Progenitor cell of endocrine pancreas (in vitro differentiated cells): ENCODE measurements around the gene PF4V1. TPM values are rescaled to one million over a fixed set of nuclear protein-coding genes. Genes with fewer than 3 reads are reported as not detected.

Experiments
- DNase-seq: peaks from one replicate; pipeline ENCODE4 v3.0.0; 2021; ENCODE audit warnings: low spot score; ENCODE audit not compliant: unreplicated experiment
- H3K27ac Mint-ChIP-seq: 2 replicates; pipeline ENCODE4 v1.8.0; 2021; ENCODE audit warnings: mild to moderate bottlenecking, moderate library complexity, mixed read lengths
- H3K27me3 Mint-ChIP-seq: 2 replicates; pipeline ENCODE4 v1.8.0; 2021; ENCODE audit warnings: mixed read lengths
- H3K36me3 Mint-ChIP-seq: 2 replicates; pipeline ENCODE4 v1.8.0; 2022; ENCODE audit warnings: mixed read lengths; ENCODE audit not compliant: insufficient read depth
- H3K4me1 Mint-ChIP-seq: 2 replicates; pipeline ENCODE4 v1.8.0; 2021; ENCODE audit warnings: low read depth, mixed read lengths
- H3K4me3 Mint-ChIP-seq: 2 replicates; pipeline ENCODE4 v1.8.0; 2021; ENCODE audit warnings: low read depth, mild to moderate bottlenecking, moderate library complexity, mixed read lengths
- H3K9me3 Mint-ChIP-seq: 2 replicates; pipeline ENCODE4 v1.8.0; 2021; ENCODE audit warnings: low read depth, mixed read lengths
- total RNA-seq: library from RNA; stranded (reverse); gene quantifications from 2 replicates; pipeline ENCODE4 v1.2.1, GENCODE V29; 2021
- TF ChIP-seq, protein P1 (sequence below): fragments of 200-600 bp; sonication (generic); IDR thresholded peaks from one replicate; pipeline ENCODE4 v1.5.0; 2021; ENCODE audit warnings: antibody characterized with exemption, mild to moderate bottlenecking; ENCODE audit not compliant: unreplicated experiment

Gene PF4V1
- total RNA-seq, 1 donor from 2014 or later, result not detected

GRCh38 chr4:73859614-73860088 lies 6.6 kb downstream of the PF4V1 start:
- Mint-ChIP-seq H3K9me3 (no peaks in the 10 kb centered on the region), H3K27me3 (peaks cover 3% of the 10 kb centered on the region), H3K4me1 (peaks cover 10% of the 10 kb centered on the region), H3K27ac (no peak overlapping the region), H3K36me3 (no peaks in the 10 kb centered on the region), H3K4me3 (no peak overlapping the region)
- no peak for DNase-seq
- TF ChIP-seq, protein P1, sequence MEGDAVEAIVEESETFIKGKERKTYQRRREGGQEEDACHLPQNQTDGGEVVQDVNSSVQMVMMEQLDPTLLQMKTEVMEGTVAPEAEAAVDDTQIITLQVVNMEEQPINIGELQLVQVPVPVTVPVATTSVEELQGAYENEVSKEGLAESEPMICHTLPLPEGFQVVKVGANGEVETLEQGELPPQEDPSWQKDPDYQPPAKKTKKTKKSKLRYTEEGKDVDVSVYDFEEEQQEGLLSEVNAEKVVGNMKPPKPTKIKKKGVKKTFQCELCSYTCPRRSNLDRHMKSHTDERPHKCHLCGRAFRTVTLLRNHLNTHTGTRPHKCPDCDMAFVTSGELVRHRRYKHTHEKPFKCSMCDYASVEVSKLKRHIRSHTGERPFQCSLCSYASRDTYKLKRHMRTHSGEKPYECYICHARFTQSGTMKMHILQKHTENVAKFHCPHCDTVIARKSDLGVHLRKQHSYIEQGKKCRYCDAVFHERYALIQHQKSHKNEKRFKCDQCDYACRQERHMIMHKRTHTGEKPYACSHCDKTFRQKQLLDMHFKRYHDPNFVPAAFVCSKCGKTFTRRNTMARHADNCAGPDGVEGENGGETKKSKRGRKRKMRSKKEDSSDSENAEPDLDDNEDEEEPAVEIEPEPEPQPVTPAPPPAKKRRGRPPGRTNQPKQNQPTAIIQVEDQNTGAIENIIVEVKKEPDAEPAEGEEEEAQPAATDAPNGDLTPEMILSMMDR, result no peak

DNA sequence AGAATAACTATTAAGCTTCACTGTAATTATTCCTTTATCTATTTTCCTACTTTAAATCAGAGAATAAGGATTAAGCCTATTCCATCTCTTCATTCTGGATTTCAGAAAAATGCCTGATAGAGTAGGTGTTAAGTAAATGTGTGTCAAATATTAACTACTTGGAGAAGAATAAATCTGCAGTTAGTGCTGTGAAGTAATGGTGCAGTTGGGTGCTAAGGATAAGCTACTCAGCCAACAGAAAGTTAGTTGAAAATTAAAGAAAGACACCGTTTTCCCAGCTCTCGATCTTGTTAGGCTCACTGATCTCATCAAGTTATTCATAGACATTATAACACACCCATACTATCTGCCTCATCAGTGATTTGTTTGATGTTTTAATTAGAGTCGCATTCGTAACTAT lies 7.1 kb downstream of the PF4V1 start:
- Mint-ChIP-seq H3K36me3 (no peaks in the 10 kb centered on the region), H3K9me3 (no peaks in the 10 kb centered on the region)
- DNase-seq, result no peak

DNA sequence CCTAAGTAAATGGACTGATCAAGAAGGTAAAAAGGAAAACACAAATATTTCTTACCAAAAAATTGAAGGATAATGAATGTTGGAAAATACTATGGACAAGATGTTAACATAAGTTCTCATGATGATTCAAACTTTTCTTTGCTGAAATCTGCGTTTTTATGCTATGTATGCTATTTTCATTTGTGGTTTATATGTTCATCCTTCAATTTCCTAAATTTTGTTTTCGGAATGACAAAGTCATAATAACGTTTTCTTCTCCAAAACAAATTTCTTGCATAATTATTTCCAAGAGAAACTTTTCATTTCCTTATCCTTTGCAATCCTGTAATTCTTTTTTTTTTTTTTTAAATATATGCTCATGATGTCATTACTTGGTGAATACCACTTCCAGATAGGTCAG lies 7.8 kb downstream of the PF4V1 start:
- TF ChIP-seq, protein P1, result no peak
- no peaks in the 10 kb centered on the region for H3K36me3 Mint-ChIP-seq
- H3K27me3 Mint-ChIP-seq, result peaks cover 4% of the 10 kb centered on the region
- DNase-seq, result no peak
- H3K27ac Mint-ChIP-seq, result no peak overlapping the region
- no peaks in the 10 kb centered on the region for H3K9me3 Mint-ChIP-seq
- H3K4me3 Mint-ChIP-seq, result no peak overlapping the region
- H3K4me1 Mint-ChIP-seq, result peaks cover 10% of the 10 kb centered on the region

More for the DNA sequence above, 7.1 kb downstream of the PF4V1 start:
- H3K4me3 Mint-ChIP-seq, result no peak overlapping the region
- H3K27me3 Mint-ChIP-seq, result no peaks in the 10 kb centered on the region
- peaks cover 10% of the 10 kb centered on the region for H3K4me1 Mint-ChIP-seq
- TF ChIP-seq, protein P1, result no peak
- no peak overlapping the region for H3K27ac Mint-ChIP-seq

DNA sequence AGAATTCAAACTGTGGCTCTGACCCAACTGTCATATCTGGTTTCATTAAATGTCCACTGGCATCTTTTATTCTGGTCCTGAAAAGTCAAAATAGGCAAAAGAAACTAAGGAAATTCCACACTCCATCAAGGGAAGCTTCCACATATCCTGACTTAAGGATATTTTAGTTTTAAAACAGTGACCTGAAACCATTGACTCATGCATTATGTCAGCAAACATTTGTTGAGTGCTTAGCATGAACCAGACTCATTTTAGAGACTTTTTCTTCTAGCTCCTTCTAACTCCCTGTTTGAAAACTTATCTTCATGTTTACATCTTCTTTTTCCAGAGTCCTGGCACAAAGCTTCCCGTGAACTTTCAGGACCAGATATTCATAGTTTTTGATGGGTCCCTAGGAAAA lies 9.2 kb downstream of the PF4V1 start:
- DNase-seq, result no peak
- no peaks in the 10 kb centered on the region for H3K9me3 Mint-ChIP-seq
- peaks cover 10% of the 10 kb centered on the region for H3K4me1 Mint-ChIP-seq
- peaks cover 4% of the 10 kb centered on the region for H3K27me3 Mint-ChIP-seq
- no peak overlapping the region for H3K27ac Mint-ChIP-seq
- no peak overlapping the region for H3K4me3 Mint-ChIP-seq
- TF ChIP-seq, protein P1, result no peak
- H3K36me3 Mint-ChIP-seq, result no peaks in the 10 kb centered on the region

DNA sequence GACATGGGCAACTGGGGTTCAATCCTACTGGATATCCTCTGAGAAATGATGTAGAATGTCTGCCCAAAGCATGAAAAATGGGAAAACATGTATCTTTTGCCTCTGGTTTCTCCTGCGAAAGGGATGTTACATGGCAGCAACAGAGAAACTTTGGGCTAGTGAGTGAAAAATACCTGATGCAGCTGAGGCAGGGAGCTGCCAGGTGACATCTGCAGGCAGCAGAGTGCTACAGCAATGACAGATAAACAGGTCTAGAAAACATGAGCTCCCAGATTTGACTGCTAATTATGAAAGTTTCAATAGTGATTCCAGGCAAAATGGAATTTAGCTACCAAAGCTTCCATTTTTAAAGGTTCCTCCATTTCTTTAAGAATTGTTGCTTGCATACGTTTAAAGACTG lies 11.3 kb downstream of the PF4V1 start:
- no peaks in the 10 kb centered on the region for H3K36me3 Mint-ChIP-seq
- no peak overlapping the region for H3K4me3 Mint-ChIP-seq
- H3K27ac Mint-ChIP-seq, result no peak overlapping the region
- DNase-seq, result no peak
- TF ChIP-seq, protein P1, result peak; percentile 67
- H3K27me3 Mint-ChIP-seq, result peaks cover 16% of the 10 kb centered on the region
- no peaks in the 10 kb centered on the region for H3K9me3 Mint-ChIP-seq
- peaks cover 17% of the 10 kb centered on the region for H3K4me1 Mint-ChIP-seq
